Islet of Langerhans (tissue), 1 donor: ENCODE data around the gene CALHM3.

ENCODE experiments used
- FAIRE-seq: peaks from one replicate; lab custom pipeline; 2011; peaks lifted over from hg19 to GRCh38; lab: Jason Lieb, UNC

Gene CALHM3

DNA sequence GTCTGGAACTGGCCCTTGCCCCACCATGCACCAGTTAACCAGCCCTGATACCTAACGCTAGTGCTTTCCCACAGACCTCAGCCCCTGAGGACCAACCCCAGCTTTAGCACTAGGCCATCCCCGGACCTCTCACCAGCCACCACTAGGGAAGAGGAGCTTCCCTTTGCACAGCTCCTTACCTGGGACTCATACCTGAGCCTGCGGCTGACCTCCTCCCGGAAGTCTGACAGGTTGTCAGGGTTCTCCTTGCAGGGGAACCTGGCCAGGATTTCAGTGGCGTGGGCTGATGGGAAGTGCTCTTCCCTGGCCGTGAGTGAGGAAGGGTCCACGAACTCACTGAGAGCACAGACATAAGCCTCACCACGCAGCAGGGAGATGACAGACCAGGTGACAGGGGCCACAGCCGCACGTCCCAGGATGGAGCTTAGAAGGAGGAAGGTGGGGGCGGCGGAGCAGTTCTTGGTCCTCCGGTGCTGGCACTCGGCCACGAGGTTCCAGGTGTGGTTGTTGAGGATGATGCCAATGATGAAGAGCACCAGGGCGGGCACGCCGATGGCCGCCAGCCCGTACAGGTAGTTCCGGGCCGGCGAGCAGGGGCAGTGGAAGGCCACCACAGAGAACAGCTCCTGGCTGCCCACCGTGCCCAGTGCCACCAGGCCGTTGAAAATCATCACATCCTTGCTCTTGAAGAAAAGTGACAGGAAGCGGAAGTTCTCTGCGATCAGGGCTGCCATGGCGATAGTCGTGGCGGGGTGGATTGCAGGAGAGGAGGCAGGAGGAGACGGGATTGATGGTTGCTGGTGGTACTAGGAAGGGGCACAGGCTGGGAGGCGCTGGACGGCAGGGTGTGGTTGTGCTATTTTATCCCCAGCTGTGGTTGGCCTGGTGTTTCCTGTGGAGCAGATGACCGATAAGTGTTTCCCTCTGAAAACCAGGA is 29.6 kb downstream of the CALHM3 start:
- FAIRE-seq = no peak

DNA sequence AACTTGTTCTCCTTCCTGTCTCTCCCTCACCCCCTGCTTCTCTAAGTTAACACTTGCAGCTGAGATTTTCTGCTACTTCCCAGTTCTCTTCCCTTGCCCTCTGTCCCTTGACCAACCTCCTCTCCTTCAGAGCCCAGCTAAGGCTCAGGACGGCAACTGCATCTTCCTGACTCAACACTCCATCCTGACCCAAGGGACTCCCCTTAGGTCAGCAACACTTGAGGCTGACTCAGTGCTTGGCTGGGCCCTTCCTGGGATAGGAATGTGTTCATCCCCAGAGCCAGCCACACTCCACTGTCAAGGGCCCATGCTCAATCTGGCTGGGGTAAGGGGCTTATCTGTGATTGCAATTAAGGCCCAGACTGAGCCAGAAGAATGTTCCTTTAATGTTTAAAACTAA is 30.3 kb downstream of the CALHM3 start:
- FAIRE-seq = no peak

DNA sequence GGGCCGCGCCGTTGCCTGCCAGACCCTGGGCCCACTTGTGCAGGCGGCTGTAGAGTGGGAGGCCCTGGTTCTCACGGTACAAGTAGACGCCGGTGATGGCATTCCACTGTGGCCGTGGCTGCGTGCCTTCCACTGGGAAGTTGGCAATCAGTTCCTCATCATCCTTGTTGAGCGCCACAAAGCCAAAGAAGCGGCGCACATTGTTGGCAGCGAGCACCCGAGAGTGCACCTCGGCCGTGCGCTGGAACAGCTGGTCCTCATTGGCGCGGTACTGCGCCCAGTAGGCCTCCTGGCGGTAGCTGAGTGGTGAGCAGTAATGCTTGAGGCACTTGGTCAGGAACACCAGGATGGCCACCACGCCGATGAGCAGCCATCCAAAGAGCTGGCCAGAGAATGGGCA is 31.9 kb downstream of the CALHM3 start:
- no peak for FAIRE-seq

DNA sequence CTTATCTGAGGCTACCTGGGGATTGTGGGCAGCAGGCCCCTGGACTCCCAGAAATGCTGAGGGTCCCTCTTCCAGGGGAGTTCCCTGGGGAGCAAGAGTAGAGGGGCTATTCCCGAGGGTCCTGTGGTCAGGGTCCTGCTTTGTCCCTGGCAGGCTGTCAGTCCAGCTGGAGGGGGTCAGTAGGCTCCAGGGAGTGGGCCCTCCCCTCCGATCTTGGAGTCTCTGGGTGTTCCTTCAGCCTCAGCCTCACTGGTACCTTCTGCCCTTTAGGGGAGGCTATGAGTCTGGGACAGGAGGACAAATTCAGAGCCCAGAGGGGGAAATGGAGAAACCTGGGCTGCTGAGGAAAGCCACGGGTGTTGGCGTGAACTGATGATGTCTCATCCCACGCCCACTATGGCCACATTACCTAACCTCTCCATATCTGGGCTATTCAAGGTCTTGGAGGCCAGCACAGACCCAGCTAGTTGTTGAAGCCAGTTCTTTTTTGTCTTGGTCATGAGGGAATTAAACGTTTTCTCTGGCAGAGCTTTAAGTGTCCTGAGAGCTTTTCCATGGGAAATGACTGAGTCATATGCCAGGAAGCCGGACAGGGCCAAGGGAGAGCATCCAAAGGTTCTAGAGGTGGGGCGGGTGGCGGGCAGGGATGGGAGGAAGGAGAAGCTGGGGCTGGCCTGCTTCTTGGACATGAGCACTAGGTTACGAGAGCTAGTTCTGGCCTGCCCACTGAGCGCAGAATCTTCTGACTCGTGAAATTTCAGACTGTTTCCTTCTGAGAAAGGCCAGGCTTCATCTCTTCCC is 33.1 kb downstream of the CALHM3 start:
- FAIRE-seq = no peak

DNA sequence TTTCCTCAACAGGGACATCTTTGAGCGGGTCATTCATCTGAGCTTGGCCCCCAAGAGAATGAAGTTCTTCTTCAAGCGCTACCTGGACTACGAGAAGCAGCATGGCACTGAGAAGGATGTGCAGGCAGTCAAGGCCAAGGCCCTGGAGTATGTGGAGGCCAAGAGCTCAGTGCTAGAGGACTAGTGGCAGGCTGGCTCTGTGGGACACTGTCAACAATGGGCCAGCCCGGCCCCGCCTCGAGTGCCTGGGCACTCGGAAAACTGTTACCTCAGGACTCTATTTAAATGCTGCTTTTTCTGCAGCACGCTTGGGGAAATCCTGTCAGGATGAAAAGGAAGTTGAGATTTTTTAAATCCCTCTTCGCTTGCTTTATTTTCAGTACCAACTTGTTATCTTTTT is 33.7 kb downstream of the CALHM3 start:
- FAIRE-seq = no peak

DNA sequence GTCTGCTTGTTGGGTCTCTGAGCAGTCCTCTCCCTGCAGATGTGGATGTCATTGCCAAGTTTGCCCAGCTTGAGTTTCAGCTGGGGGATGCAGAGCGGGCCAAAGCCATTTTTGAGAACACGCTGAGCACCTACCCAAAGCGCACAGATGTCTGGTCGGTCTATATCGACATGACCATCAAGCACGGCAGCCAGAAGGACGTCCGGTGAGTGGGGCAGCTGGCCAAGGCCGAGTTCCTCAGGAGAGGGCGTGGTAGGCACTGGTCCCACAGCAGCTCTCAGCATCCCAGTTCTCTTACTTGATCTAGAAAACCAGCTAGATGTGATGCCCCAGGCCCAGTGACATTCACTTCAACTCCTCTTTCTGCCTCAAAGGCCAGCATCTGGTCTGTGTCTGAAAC is 34.6 kb downstream of the CALHM3 start:
- no peak for FAIRE-seq

DNA sequence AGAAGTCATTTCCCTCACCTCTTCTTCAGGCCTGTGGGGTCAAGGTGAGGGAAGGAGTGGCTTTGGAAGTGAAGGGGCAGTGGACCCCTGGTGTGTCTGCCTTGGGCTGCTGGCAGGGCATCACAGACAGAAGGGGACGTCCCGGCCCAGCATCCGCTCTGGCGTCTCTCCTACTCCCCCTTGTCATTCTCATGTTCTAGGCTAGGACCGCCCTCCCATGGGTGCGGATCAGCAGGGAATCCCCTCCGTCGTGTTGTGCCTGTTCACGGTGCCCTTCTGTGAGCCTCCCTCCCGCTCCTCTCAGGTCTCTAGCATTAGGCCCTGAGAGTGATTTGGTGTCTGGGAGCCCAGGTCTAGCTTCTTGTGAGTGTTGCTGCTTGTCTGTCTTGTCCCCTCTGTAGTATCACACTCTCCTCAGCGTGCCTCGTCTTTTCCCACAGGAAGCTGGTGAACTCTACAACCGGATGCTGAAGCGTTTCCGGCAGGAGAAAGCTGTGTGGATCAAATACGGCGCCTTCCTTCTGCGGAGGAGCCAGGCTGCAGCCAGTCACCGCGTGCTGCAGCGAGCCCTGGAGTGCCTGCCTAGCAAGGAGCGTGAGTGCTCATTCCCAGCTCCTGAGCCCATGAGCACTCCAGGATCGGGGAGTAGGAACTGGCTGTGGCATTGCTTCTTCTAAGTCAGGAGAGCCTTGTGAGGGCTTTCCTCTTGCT is 35.4 kb downstream of the CALHM3 start:
- FAIRE-seq = no peak

DNA sequence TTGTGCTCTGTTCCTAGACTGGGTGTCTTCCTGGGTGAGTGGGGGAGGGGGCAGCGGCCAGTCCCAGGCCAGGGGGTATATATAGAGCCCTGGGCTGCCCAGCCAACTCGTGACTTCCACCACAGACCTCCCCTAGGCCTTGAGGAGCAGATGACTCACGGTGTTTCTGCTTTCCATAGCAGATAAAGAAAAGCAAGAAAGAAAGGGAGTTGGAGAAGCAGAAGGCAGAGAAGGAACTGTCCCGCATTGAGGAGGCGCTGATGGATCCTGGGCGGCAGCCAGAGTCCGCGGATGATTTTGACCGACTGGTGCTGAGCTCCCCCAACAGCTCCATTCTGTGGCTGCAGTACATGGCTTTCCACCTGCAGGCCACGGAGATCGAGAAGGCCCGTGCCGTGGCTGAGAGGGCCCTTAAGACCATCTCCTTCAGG is 37.0 kb downstream of the CALHM3 start:
- FAIRE-seq = no peak

DNA sequence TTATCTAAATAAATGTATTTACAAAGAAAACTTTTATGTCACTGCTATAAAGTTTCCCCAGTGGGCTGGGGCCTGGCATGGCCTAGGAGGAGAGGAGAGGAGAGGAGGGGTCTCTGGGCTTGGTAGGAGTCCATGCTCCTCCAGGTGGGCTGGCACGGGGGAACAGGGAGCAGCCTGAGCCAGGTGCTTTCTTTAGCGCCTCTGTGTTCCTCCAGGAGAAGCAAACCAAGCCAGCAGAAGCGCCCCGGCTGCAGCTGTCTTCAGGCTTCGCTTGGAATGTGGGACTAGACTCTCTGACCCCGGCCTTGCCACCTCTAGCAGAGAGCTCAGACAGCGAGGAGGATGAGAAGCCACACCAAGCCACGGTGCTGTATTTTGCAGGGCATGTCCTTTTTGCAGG is 37.4 kb downstream of the CALHM3 start:
- FAIRE-seq = no peak

DNA sequence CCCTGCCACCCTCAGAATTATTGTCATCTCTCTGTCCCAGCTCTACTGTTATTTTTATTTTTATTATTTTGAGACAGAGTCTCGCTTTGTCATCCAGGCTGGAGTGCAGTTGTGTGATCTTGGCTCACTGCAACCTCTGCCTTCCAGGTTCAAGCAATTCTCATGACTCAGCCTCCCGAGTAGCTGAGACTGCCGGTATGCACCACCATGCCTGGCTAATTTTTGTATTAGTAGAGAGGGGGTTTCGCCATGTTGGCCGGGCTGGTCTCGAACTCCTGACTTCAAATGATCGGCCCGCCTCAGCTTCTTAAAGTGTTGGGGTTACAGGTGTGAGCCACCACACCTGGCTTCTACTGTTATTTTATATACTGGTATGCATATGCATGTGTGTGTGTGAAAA is 37.8 kb downstream of the CALHM3 start:
- FAIRE-seq = no peak

DNA sequence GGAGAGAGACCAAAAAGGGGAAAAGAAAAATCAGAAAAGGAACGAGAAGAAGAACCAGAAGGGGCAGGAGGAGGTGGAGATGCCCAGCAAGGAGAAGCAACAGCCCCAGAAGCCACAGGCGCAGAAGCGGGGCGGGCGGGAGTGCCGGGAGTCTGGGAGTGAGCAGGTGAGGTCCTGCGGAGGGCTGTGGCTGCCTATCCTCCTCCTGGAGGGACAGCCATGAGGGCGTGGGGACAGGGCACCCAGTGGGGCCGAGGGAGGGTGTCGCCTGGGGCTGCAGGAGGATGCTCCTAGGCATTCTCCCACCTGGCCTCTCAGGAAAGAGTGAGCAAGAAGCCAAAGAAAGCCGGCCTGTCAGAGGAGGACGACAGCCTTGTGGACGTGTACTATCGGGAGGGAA is 38.6 kb downstream of the CALHM3 start:
- FAIRE-seq = no peak

DNA sequence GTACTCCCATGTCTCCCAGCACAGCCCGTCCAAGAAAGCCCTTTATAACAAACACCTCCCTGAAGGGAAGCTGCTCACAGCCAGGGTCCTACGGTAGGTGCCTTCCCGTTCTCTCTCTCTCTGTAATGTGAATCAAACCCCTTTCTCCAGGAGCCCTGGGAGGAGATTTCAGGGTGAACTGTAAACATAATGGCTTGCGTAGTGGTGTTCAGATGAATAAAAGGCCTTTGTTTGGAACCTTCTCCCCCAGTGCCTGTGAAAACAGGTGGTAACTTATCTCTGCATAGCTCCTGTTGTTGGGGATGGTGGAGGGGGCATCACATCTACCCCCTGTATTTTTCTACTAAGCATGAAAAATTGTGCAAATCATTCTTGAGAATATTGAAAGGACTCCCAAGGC is 39.3 kb downstream of the CALHM3 start:
- FAIRE-seq = no peak

DNA sequence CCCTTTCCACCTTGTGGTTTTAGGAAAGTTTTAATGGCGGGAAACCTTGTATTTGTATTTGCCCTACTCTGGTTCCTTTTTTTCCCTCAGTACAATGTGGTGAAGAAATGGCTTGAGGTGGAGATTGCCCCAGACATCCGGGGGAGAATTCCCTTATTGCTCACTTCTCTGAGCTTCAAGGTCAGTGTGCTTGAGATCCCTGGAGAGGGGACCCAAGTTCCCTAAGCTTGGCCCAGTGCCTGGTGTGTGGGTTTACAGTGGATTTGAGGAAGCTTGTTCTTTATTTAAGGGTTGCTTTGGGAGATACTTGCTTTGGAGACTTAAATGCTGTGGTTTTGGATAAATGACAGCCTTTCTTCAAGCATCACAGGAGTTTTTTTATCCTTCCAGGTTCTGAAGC is 45.2 kb downstream of the CALHM3 start:
- FAIRE-seq = no peak

DNA sequence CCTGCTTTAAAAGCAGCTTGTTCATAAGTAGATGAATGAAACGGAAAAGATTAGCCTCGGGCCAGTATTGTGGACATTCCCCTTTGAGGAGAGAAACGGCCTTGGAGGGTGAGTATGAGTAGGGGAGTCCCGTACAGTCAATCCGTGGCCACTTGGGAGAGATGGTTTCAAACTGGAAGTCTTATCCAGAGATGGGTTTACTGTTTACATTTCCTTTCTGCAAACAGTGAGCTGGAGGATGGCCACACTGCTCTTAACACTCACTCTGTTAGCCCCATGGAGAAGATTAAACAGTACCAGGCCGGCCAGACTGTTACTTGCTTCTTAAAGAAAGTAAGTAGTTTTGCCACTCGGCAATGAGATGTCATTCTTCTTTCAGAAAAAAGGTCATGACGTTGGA is 47.1 kb downstream of the CALHM3 start:
- peak; percentile 60 for FAIRE-seq

DNA sequence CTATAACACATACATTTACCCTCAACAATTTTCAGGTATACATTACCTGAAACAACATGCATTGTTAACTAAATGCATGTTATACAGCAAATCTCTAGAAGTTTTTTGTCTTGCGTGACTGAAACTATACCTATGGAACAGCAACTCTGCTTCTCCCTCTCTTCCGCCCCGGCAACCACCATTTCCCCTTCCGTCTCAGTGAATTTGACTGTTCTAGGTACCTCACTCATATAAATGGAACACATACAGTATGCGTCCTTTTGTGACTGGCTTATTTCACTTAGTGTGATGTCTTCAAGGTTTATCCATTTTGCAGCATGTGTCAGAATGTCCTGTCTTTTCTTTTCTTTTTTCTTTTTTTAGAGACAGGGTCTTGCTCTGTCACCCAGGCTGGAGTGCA is 49.4 kb downstream of the CALHM3 start:
- FAIRE-seq = no peak

DNA sequence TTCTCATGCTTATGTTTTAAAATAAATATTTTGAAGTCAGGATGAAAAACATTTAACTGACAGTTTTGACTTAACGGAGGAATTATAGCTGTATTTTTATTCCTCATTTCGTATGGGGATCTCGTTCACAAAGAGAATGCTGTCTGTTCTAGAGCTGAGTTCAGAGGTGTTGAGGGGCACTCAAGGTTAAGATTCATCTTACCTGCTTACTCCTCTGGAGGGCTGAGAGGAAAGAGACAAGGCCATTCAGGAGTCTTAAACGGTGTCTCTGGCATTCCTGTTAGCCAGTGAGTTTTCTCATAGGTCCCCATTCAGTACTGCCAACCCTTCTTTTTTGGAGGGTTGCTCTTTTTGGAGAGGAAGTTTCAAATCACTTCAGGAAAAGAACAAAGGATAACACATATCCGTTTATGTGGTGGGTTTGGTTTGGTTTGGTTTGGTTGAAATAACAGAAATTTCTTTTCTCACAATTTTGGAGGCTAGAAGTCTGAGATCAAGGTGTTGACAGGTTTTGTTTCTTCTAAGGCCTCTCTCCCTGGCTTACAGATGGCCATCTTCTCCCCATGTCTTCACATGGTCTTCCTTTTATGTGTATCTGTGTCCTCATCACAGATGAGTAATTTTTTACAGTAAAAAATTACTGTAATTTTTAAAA is 49.9 kb downstream of the CALHM3 start:
- FAIRE-seq = no peak

DNA sequence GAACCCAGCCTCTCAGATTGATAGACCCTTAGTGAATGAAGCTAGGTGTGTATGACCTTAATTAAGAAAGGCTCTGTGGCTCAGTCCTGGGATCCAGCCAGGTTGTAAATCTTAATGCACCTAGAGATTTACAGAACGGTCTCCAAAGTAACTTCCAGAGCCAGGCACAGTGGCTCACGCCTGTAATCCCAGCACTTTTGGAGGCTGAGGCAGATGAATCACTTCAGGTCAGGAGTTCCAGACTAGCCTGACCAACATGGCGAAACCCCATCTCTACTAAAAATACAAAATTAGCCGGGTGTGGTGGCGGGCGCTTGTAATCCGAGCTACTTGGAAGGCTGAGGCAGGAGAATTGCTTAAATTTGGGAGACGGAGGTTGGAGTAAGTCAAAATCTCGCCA is 51.2 kb downstream of the CALHM3 start:
- no peak for FAIRE-seq

DNA sequence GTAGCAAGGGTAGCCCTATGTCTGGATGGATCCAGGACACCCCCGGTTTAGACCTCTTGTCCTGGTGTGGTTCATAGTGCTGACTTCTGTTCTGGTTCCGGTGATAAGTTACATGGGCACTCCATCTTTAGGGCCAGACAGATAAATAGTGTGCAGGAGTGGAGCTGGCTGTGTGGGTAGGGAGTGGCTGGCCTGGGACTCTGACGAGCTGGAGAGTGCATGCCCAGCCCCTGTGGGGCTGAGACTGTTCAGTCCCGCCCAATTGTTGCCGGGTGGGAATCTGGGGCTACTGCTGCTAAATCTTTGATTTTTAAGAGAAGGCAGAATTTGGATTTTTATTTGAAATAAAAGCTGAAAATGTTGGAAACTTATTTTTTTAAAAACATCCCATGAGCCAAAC is 55.3 kb downstream of the CALHM3 start:
- no peak for FAIRE-seq
